Measurements from ENCODE around the gene LPA.

GRCh38 chr6:160586374-160586773 lies 77.7 kb downstream of the LPA start:
- TF ChIP-seq CTCF (IDR thresholded peaks at IDR 0.05; ENCODE audit: borderline replicate concordance, extremely low read depth, low read length, poor library complexity, severe bottlenecking) (no peak), EZH2 (IDR thresholded peaks at IDR 0.05; ENCODE audit: borderline replicate concordance, low read depth, low read length, severe bottlenecking) (no peak)
